ENCODE measurements around the gene CEND1. TPM values are rescaled to one million over a fixed set of nuclear protein-coding genes. Genes with fewer than 3 reads are reported as not detected.

The CEND1 gene
- total RNA-seq, 2 experiments from 2014 or later = 0.20 to 0.60 TPM

DNA sequence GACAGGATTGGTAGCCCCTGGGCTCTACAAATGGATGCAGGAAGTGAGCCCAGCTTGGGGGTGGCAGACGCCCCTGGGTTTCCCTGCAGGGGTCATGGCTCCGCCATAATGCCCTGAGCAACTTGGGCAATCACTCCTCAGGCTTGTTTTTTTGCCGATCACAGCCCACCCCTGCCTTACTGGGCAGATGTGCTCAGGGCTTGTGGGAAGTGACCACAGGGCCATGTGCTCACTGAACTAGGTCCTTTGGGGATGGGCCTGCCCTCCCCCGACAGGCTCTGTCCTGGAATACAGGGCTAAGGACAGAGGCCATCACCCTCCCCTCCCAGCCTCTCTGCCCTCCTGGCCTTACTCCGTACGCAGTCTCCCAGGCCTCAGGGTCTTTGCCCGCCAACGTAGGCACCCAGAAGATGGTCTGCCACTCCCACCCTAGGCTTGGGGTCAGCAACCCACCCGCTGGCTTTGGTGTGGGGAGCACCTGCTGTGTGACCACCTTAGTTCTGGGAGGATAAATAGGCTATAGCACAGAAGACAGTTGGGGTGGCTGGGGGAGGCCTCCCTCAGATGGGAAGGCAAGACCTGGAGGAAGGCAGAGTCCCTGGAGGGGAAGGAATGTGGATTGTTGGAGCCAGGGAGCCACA, 23.7 kb upstream of the CEND1 start:
- no peak for DNase-seq
- Mint-ChIP-seq H3K4me1 (peaks cover 31% of the 10 kb centered on the region), H3K4me3 (no peak overlapping the region), H3K36me3 (ENCODE audit: low read depth) (peaks cover 23% of the 10 kb centered on the region), H3K27ac (no peak overlapping the region), H3K9me3 (no peaks in the 10 kb centered on the region), H3K27me3 (no peaks in the 10 kb centered on the region)
- ChIA-PET POLR2A (no interaction called here), CTCF (interaction anchor here (1.2 kb wide), 1 partner anchor 15 kb away, joined by 3 read pairs; no protein-coding TSS in a partner anchor)

- POLR2A ChIA-PET = no interaction called here
- no peak for DNase-seq
- H3K9me3 Mint-ChIP-seq = no peaks in the 10 kb centered on the region
- no peak overlapping the region for H3K4me3 Mint-ChIP-seq
- CTCF ChIA-PET = no interaction called here
- no peak overlapping the region for H3K27ac Mint-ChIP-seq
- H3K4me1 Mint-ChIP-seq = peaks cover 35% of the 10 kb centered on the region
- peaks cover 23% of the 10 kb centered on the region for H3K36me3 Mint-ChIP-seq (ENCODE audit: low read depth)
- no peaks in the 10 kb centered on the region for H3K27me3 Mint-ChIP-seq
These were observed 23.2 kb upstream of the CEND1 start for GRCh38 chr11:813072-813455.

DNA sequence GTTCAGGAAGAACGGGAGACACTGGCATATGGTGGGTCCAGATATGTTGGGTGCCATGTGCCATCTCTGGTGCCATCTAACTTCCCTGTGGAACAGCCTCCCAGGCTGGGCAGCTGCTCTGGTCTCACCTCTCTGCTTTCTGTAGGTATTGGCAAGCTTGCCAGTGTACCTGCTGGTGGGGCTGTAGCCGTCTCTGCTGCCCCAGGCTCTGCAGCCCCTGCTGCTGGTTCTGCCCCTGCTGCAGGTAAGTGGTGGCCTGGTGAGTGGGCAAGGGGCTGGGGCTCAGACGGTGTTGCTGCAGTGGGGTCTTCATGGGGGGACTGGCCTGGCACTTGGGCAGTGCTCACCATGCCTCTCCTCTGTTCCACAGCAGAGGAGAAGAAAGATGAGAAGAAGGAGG, 22.5 kb upstream of the CEND1 start:
- H3K27me3 Mint-ChIP-seq = no peaks in the 10 kb centered on the region
- H3K36me3 Mint-ChIP-seq (ENCODE audit: low read depth) = peaks cover 26% of the 10 kb centered on the region
- no peak for DNase-seq
- H3K9me3 Mint-ChIP-seq = no peaks in the 10 kb centered on the region
- ChIA-PET POLR2A (no interaction called here), CTCF (interaction anchor here (1.0 kb wide), 1 partner anchor 22 kb away, joined by 3 read pairs; no protein-coding TSS in a partner anchor)
- H3K4me1 Mint-ChIP-seq = peaks cover 40% of the 10 kb centered on the region
- H3K4me3 Mint-ChIP-seq = no peak overlapping the region
- H3K27ac Mint-ChIP-seq = no peak overlapping the region

- H3K36me3 Mint-ChIP-seq (ENCODE audit: low read depth) = peaks cover 26% of the 10 kb centered on the region
- H3K27me3 Mint-ChIP-seq = no peaks in the 10 kb centered on the region
- H3K4me3 Mint-ChIP-seq = peak overlapping the region; percentile 90
- no peaks in the 10 kb centered on the region for H3K9me3 Mint-ChIP-seq
- ChIA-PET CTCF (interaction anchor here (1.0 to 1.1 kb wide), 2 partner anchors 22 to 34 kb away, joined by 3 read pairs; no protein-coding TSS in a partner anchor), POLR2A (no interaction called here)
- H3K27ac Mint-ChIP-seq = peak overlapping the region; percentile 87
- DNase-seq = no peak
- peaks cover 40% of the 10 kb centered on the region for H3K4me1 Mint-ChIP-seq
These were observed 21.8 kb upstream of the CEND1 start for GRCh38 chr11:811446-812245.

- Mint-ChIP-seq H3K36me3 (ENCODE audit: low read depth) (peaks cover 26% of the 10 kb centered on the region), H3K9me3 (no peaks in the 10 kb centered on the region), H3K27ac (peak overlapping the region; percentile 98), H3K4me3 (peak overlapping the region; percentile 90), H3K4me1 (peaks cover 46% of the 10 kb centered on the region), H3K27me3 (no peaks in the 10 kb centered on the region)
- CTCF ChIA-PET = interaction anchor here (2.0 to 2.2 kb wide), 2 partner anchors 8 to 9 kb away, joined by 6 to 12 read pairs; partner anchors contain the start of gene PNPLA2
- POLR2A ChIA-PET = interaction anchor here (0.8 kb wide), 1 partner anchor 9 kb away, joined by 3 read pairs; no protein-coding TSS in a partner anchor
- DNase-seq = no peak
These were observed 20.2 kb upstream of the CEND1 start for GRCh38 chr11:810040-810567.

DNA sequence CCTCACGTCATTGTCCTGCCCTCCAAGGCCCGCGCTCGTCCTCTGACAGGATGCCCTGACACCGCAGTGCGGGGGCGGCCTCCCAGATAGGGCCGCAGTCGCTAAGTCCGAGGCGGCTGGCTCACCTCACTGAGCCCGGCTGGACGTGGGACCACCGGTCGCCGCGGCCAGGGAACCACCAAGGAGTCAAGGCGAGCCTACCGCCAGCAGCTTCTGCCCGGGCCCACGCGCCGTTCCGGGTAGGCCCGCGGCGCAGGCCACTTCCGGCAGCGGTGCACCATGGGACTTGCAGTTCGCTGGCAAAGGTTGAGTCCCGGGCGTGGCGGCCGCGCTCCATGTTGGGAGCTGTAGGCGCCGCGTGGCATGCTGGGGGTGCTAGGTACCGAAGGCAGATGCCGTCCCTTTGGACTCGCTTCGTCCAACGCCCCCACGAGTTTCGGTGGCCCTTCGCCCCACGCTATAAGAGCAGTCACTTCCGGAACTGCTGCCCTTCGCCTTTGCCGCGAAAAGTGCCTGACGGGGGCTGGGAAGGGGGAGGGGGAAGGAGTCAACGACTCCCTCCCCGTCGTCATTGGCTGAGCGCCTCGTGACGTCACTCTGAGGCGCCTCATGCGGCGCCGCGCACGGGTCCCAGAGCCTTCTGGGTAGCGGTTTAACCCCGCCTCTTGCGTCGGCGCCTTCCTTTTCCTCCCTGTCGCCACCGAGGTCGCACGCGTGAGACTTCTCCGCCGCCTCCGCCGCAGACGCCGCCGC, 19.6 kb upstream of the CEND1 start, which contains the start of gene RPLP2:
TSS of gene RPLP2 (plus strand) at position 681 of the 753 bp plus-strand sequence. CDS start 268 bp downstream, outside the sequence.
- H3K36me3 Mint-ChIP-seq (ENCODE audit: low read depth) = peaks cover 26% of the 10 kb centered on the region
- ChIA-PET POLR2A (interaction anchor here (0.5 to 0.8 kb wide), 2 partner anchors 10 to 505 kb away, joined by 3 to 4 read pairs; no protein-coding TSS in a partner anchor), CTCF (interaction anchor here (1.2 to 2.2 kb wide), 4 partner anchors 8 to 23 kb away, joined by 4 to 12 read pairs (median 5); partner anchors contain the start of gene PNPLA2)

DNA sequence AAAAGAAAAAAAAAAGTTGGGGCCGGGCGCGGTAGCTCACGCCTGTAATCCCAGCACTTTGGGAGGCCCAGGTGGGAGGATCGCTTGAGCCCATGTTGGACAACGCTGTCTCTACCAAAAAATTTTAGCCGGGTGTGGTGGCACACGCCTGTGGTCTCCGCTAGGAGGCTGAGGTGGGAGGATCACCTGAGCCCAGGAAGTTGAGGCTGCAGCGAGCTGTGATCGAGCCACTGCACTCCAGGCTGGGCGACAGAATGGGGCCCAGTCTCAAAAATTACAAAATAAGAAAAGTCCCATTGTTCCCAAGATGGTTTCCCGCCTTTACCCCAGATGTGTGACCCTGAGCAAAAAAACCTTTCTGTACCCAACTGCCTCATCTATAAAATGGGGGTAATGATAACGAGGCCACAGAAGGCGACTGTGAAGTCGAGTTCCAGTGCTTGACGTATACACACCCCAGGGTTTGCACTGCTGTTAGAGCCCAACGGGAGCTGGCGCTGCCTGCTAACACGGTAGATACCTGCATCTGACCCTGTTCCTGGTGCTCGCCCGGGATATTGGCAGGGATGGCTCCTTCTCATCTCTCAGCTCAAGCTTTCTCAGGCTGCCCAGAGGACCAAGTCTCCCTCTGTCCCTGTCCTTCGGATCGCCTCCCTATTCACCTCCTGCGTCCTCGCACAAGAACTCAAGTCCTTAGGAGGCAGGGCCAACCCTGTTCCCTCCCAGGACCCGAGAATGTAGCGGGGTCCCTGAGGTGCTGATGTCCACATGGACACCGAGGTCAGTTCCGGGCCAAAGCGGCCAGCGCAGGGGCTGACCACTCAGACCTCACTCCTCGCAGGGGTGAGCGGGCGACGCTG, 18.8 kb upstream of the CEND1 start:
- POLR2A ChIA-PET = no interaction called here
- Mint-ChIP-seq H3K27me3 (no peaks in the 10 kb centered on the region), H3K9me3 (no peaks in the 10 kb centered on the region), H3K36me3 (ENCODE audit: low read depth) (peaks cover 28% of the 10 kb centered on the region), H3K4me1 (peaks cover 46% of the 10 kb centered on the region), H3K4me3 (peak overlapping the region; percentile 90), H3K27ac (peak overlapping the region; percentile 98)
- CTCF ChIA-PET = interaction anchor here (0.6 to 2.2 kb wide), 7 partner anchors 8 to 25 kb away, joined by 3 to 12 read pairs (median 6); partner anchors contain the start of gene PNPLA2
- DNase-seq = peak; percentile 40

More for the DNA sequence above, 19.6 kb upstream of the CEND1 start, which contains the start of gene RPLP2:
- no peaks in the 10 kb centered on the region for H3K27me3 Mint-ChIP-seq
- peak within 1 kb of the TSS; percentile 98 for H3K27ac Mint-ChIP-seq
- peak within 1 kb of the TSS; percentile 90 for H3K4me3 Mint-ChIP-seq
- H3K9me3 Mint-ChIP-seq = no peaks in the 10 kb centered on the region
- peak; percentile 98 for DNase-seq
- peaks cover 46% of the 10 kb centered on the region for H3K4me1 Mint-ChIP-seq

DNA sequence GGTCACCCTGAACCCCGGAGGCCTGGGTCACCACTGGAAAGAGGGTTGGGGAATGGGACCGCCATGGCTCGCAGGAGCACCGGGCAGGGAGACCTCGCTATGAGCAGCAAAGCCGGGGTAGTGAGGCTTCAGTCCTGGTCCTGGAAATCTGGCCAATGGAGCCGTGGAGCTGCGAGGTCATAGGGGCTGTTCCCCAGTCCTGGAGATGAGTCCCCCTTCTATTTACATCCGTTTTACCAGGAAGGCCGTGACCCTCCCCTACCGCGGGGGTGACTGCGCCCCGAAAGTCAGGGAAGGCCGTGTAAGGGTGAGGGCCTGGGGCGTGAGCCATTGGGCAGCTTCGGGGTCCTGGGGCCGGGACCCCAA, 14.7 kb upstream of the CEND1 start:
- H3K4me1 Mint-ChIP-seq = peaks cover 27% of the 10 kb centered on the region
- H3K9me3 Mint-ChIP-seq = no peaks in the 10 kb centered on the region
- peaks cover 12% of the 10 kb centered on the region for H3K36me3 Mint-ChIP-seq (ENCODE audit: low read depth)
- H3K27me3 Mint-ChIP-seq = no peaks in the 10 kb centered on the region
- DNase-seq = no peak
- peak overlapping the region; percentile 81 for H3K4me3 Mint-ChIP-seq
- POLR2A ChIA-PET = no interaction called here
- CTCF ChIA-PET = interaction anchor here (1.0 to 1.8 kb wide), 4 partner anchors 13 to 286 kb away, joined by 3 to 7 read pairs (median 4); partner anchors contain the start of genes IRF7 and PNPLA2
- peak overlapping the region; percentile 79 for H3K27ac Mint-ChIP-seq

- DNase-seq = no peak
- Mint-ChIP-seq H3K4me3 (peak overlapping the region; percentile 81), H3K36me3 (ENCODE audit: low read depth) (peaks cover 12% of the 10 kb centered on the region), H3K4me1 (peaks cover 27% of the 10 kb centered on the region), H3K9me3 (no peaks in the 10 kb centered on the region), H3K27ac (peak overlapping the region; percentile 79), H3K27me3 (no peaks in the 10 kb centered on the region)
- ChIA-PET CTCF (interaction anchor here (1.0 to 1.8 kb wide), 5 partner anchors 12 to 285 kb away, joined by 3 to 7 read pairs (median 4); partner anchors contain the start of genes IRF7 and PNPLA2), POLR2A (no interaction called here)
These were observed 14.1 kb upstream of the CEND1 start for GRCh38 chr11:803770-804598.

DNA sequence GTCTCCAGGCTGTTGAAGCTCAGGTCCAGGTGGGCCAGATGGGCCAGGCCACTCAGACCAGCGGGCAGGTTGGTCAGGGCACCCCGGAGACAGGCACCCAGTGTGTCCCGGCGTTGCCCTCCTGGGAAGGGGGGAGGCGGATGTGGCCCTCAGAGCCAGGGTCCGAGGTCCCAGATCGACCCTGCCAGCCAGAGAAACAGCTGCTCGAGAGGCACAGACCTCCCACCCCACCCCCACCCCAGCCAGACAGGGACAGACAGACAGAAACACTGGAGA, 13.5 kb upstream of the CEND1 start:
- ChIA-PET CTCF (interaction anchor here (1.3 to 1.8 kb wide), 2 partner anchors 12 to 14 kb away, joined by 4 to 7 read pairs; partner anchors contain the start of gene PNPLA2), POLR2A (no interaction called here)
- Mint-ChIP-seq H3K9me3 (no peaks in the 10 kb centered on the region), H3K4me1 (peaks cover 21% of the 10 kb centered on the region), H3K27me3 (no peaks in the 10 kb centered on the region), H3K27ac (no peak overlapping the region), H3K4me3 (peak overlapping the region; percentile 81), H3K36me3 (ENCODE audit: low read depth) (peaks cover 12% of the 10 kb centered on the region)
- no peak for DNase-seq

All from activated CD4-positive, alpha-beta T cell treated with anti-CD3 and anti-CD28 coated beads, Interleukin-2, amount 10 ng/mL, durations not matched to agents 7 days and 5 days (primary cell).